Measurements from ENCODE around the gene ZDHHC14.

- TF ChIP-seq, protein P1, sequence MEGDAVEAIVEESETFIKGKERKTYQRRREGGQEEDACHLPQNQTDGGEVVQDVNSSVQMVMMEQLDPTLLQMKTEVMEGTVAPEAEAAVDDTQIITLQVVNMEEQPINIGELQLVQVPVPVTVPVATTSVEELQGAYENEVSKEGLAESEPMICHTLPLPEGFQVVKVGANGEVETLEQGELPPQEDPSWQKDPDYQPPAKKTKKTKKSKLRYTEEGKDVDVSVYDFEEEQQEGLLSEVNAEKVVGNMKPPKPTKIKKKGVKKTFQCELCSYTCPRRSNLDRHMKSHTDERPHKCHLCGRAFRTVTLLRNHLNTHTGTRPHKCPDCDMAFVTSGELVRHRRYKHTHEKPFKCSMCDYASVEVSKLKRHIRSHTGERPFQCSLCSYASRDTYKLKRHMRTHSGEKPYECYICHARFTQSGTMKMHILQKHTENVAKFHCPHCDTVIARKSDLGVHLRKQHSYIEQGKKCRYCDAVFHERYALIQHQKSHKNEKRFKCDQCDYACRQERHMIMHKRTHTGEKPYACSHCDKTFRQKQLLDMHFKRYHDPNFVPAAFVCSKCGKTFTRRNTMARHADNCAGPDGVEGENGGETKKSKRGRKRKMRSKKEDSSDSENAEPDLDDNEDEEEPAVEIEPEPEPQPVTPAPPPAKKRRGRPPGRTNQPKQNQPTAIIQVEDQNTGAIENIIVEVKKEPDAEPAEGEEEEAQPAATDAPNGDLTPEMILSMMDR (conservative IDR thresholded peaks at IDR 0.05 in 1 of 2, IDR thresholded peaks at IDR 0.05 in 1 of 2; ENCODE audit: extremely low read depth in 1 of 2, insufficient read depth in 1 of 2, low read depth in 1 of 2, low read length in 2 of 2) = no peak
- TF ChIP-seq EZH2 (IDR thresholded peaks at IDR 0.05; ENCODE audit: borderline replicate concordance, low read length) = no peak
Observed at GRCh38 chr6:157724960-157725741, 344.2 kb downstream of the ZDHHC14 start.
